Esophagus (tissue), 2 donors: ENCODE measurements around the gene ZNF423. TPM values are rescaled to one million over a fixed set of nuclear protein-coding genes. Genes with fewer than 3 reads are reported as not detected.

Experiments
- H3K27ac ChIP-seq, 2 donors: one replicate each; pipeline ENCODE4 v1.5.1; 2013; ENCODE audit warnings: low read depth in 2 of 2, mild to moderate bottlenecking in 2 of 2, inconsistent platforms in 1 of 2, low read length in 1 of 2, moderate library complexity in 1 of 2
- H3K27me3 ChIP-seq, 2 donors: one replicate each; pipeline ENCODE4 v1.6.1; 2013; ENCODE audit warnings: low read length in 2 of 2, control low read depth in 1 of 2, mild to moderate bottlenecking in 1 of 2; ENCODE audit not compliant: insufficient read depth in 2 of 2, control insufficient read depth in 1 of 2
- H3K36me3 ChIP-seq, 2 donors: one replicate each; pipeline ENCODE4 v1.6.1; 2013; ENCODE audit warnings: low read length in 1 of 2; ENCODE audit not compliant: control insufficient read depth in 2 of 2, insufficient read depth in 2 of 2
- H3K4me1 ChIP-seq, 2 donors: one replicate each; pipeline ENCODE4 v1.6.1; 2013; ENCODE audit warnings: low read length in 1 of 2; ENCODE audit not compliant: control insufficient read depth in 2 of 2, insufficient read depth in 2 of 2
- H3K4me3 ChIP-seq, 2 donors: one replicate each; pipeline ENCODE4 v1.5.1; 2013; ENCODE audit warnings: low read length in 2 of 2, mild to moderate bottlenecking in 2 of 2, low read depth in 1 of 2, moderate library complexity in 1 of 2
- H3K9me3 ChIP-seq, 2 donors: one replicate each; pipeline ENCODE4 v1.6.1; 2013; ENCODE audit warnings: mild to moderate bottlenecking in 2 of 2, low read depth in 1 of 2, low read length in 1 of 2, moderate library complexity in 1 of 2; ENCODE audit not compliant: control insufficient read depth in 2 of 2, insufficient read depth in 1 of 2
- WGBS, 2 donors: extraction: QIAGEN DNeasy Blood & Tissue Kit; methylation state at CpG; one replicate each; pipeline ENCODE4 v1.1.7; 2013; 5-methylcytosine and 5-hydroxymethylcytosine counted together
- polyA plus RNA-seq, 2 donors: library from polyadenylated mRNA; stranded (reverse); fragments of 200-250 nt; gene quantifications; one replicate each; pipeline ENCODE4 v1.2.3, GENCODE V29; 2013
- donor health status: healthy with polysubstance abuse.
- donor health status: Bipolar disorder and iron deficiency.

Gene ZNF423
- polyA plus RNA-seq, 2 donors, result 0.53 to 0.67 TPM

- Histone ChIP-seq H3K4me3 (no peak overlapping the region), H3K27ac (peak overlapping the region in 1 of 2 donors; percentile 36)
Measured at GRCh38 chr16:49652456-49653172, 203.3 kb downstream of the ZNF423 start.

GRCh38 chr16:49651996-49652395 lies 203.9 kb downstream of the ZNF423 start:
- WGBS, 2 donors, result 55 to 74% methylated on average over 7 of the region's 7 CpGs
- no peaks in the 10 kb centered on the region for H3K36me3 ChIP-seq
- H3K9me3 ChIP-seq, result no peaks in the 10 kb centered on the region
- peak overlapping the region in 1 of 2 donors; percentile 36 for H3K27ac ChIP-seq
- H3K4me1 ChIP-seq, result no peaks in the 10 kb centered on the region
- H3K27me3 ChIP-seq, result no peaks in the 10 kb centered on the region
- no peak overlapping the region for H3K4me3 ChIP-seq

More at GRCh38 chr16:49652456-49653172, 203.3 kb downstream of the ZNF423 start:
- no peaks in the 10 kb centered on the region for H3K4me1 ChIP-seq
- WGBS, 2 donors, result 66 to 72% methylated on average over 23 of the region's 23 CpGs
- no peaks in the 10 kb centered on the region for H3K27me3 ChIP-seq
- no peaks in the 10 kb centered on the region for H3K36me3 ChIP-seq
- no peaks in the 10 kb centered on the region for H3K9me3 ChIP-seq

- no peaks in the 10 kb centered on the region for H3K9me3 ChIP-seq
- H3K27ac ChIP-seq, result no peak overlapping the region
- H3K4me3 ChIP-seq, result no peak overlapping the region
- 79 to 82% methylated on average over 4 of the region's 4 CpGs for WGBS, 2 donors
- no peaks in the 10 kb centered on the region for H3K36me3 ChIP-seq
- no peaks in the 10 kb centered on the region for H3K27me3 ChIP-seq
- no peaks in the 10 kb centered on the region for H3K4me1 ChIP-seq
Measured at GRCh38 chr16:49651226-49651625, 204.7 kb downstream of the ZNF423 start.

- H3K4me3 ChIP-seq, result no peak overlapping the region
- H3K4me1 ChIP-seq, result no peaks in the 10 kb centered on the region
- H3K27ac ChIP-seq, result no peak overlapping the region
- no peaks in the 10 kb centered on the region for H3K27me3 ChIP-seq
- no peaks in the 10 kb centered on the region for H3K36me3 ChIP-seq
- H3K9me3 ChIP-seq, result no peaks in the 10 kb centered on the region
- WGBS, 2 donors, result 86% methylated on average over 1 of the region's 1 CpG
Measured at GRCh38 chr16:49650603-49651002, 205.3 kb downstream of the ZNF423 start.

- H3K9me3 ChIP-seq, result no peaks in the 10 kb centered on the region
- H3K27ac ChIP-seq, result no peak overlapping the region
- no peaks in the 10 kb centered on the region for H3K36me3 ChIP-seq
- no peaks in the 10 kb centered on the region for H3K4me1 ChIP-seq
- no peak overlapping the region for H3K4me3 ChIP-seq
- WGBS, 2 donors, result 52 to 55% methylated on average over 5 of the region's 5 CpGs
- no peaks in the 10 kb centered on the region for H3K27me3 ChIP-seq
Measured at GRCh38 chr16:49649013-49649765, 206.7 kb downstream of the ZNF423 start.

GRCh38 chr16:49647673-49648072 lies 208.2 kb downstream of the ZNF423 start:
- H3K4me1 ChIP-seq, result no peaks in the 10 kb centered on the region
- H3K27ac ChIP-seq, result no peak overlapping the region
- no peaks in the 10 kb centered on the region for H3K27me3 ChIP-seq
- WGBS, 2 donors, result 68 to 72% methylated on average over 2 of the region's 2 CpGs
- H3K36me3 ChIP-seq, result no peaks in the 10 kb centered on the region
- no peaks in the 10 kb centered on the region for H3K9me3 ChIP-seq
- no peak overlapping the region for H3K4me3 ChIP-seq

- no peak overlapping the region for H3K27ac ChIP-seq
- no peaks in the 10 kb centered on the region for H3K9me3 ChIP-seq
- 94 to 97% methylated on average over 1 of the region's 1 CpG for WGBS, 2 donors
- H3K36me3 ChIP-seq, result no peaks in the 10 kb centered on the region
- no peak overlapping the region for H3K4me3 ChIP-seq
- H3K4me1 ChIP-seq, result peaks cover 0 to 4% of the 10 kb centered on the region in 2 donors
- H3K27me3 ChIP-seq, result no peaks in the 10 kb centered on the region
Measured at GRCh38 chr16:49645263-49645662, 210.6 kb downstream of the ZNF423 start.

GRCh38 chr16:49644145-49644463 lies 211.8 kb downstream of the ZNF423 start:
- Histone ChIP-seq H3K4me1 (peaks cover 0 to 4% of the 10 kb centered on the region in 2 donors), H3K36me3 (no peaks in the 10 kb centered on the region), H3K9me3 (no peaks in the 10 kb centered on the region), H3K4me3 (no peak overlapping the region), H3K27ac (no peak overlapping the region), H3K27me3 (no peaks in the 10 kb centered on the region)
- WGBS, 2 donors, result 59 to 61% methylated on average over 4 of the region's 4 CpGs

GRCh38 chr16:49643429-49644144 lies 212.3 kb downstream of the ZNF423 start:
- Histone ChIP-seq H3K36me3 (no peaks in the 10 kb centered on the region), H3K9me3 (no peaks in the 10 kb centered on the region), H3K27me3 (no peaks in the 10 kb centered on the region), H3K4me1 (peaks cover 0 to 4% of the 10 kb centered on the region in 2 donors), H3K4me3 (no peak overlapping the region), H3K27ac (no peak overlapping the region)
- WGBS, 2 donors, result 67 to 68% methylated on average over 6 of the region's 6 CpGs
